ENCODE measurements around the gene GCKR.

Gene GCKR

GRCh38 chr2:27561060-27561459 is 64.4 kb downstream of the GCKR start:
- DNase-seq (ENCODE audit: low spot score), result no peak
- TF ChIP-seq, protein P1, sequence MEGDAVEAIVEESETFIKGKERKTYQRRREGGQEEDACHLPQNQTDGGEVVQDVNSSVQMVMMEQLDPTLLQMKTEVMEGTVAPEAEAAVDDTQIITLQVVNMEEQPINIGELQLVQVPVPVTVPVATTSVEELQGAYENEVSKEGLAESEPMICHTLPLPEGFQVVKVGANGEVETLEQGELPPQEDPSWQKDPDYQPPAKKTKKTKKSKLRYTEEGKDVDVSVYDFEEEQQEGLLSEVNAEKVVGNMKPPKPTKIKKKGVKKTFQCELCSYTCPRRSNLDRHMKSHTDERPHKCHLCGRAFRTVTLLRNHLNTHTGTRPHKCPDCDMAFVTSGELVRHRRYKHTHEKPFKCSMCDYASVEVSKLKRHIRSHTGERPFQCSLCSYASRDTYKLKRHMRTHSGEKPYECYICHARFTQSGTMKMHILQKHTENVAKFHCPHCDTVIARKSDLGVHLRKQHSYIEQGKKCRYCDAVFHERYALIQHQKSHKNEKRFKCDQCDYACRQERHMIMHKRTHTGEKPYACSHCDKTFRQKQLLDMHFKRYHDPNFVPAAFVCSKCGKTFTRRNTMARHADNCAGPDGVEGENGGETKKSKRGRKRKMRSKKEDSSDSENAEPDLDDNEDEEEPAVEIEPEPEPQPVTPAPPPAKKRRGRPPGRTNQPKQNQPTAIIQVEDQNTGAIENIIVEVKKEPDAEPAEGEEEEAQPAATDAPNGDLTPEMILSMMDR (IDR thresholded peaks at IDR 0.05; ENCODE audit: borderline replicate concordance, control extremely low read depth, extremely low read depth, insufficient read depth, missing control alignments), result no peak
- in situ Hi-C loops (cut with MboI; ENCODE audit: low sequenced_read_pairs, unreplicated experiment), result no loop called here

DNA sequence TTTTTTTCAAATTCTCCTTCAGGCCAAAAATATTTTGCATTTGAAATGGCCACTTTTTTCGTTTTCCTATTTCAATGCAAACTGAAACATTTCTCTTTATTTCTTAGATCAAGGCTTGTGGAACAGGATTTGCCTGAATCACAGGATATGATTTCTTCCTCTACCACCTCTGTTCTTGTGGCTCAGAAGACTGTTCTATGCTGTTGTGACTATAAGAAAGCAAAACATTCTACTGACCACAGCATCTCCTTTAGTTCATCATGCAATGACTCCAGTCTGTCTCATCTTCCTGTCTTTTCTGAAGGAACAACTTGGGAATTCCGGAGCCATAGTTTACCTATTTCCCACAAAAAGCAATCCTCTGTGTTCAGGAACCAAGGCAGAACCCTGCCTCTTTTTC is 70.0 kb downstream of the GCKR start:
- in situ Hi-C loops (cut with MboI; ENCODE audit: low sequenced_read_pairs, unreplicated experiment), result no loop called here
- TF ChIP-seq, protein P1 (IDR thresholded peaks at IDR 0.05; ENCODE audit: borderline replicate concordance, control extremely low read depth, extremely low read depth, insufficient read depth, missing control alignments), result no peak
- no peak for DNase-seq (ENCODE audit: low spot score)

DNA sequence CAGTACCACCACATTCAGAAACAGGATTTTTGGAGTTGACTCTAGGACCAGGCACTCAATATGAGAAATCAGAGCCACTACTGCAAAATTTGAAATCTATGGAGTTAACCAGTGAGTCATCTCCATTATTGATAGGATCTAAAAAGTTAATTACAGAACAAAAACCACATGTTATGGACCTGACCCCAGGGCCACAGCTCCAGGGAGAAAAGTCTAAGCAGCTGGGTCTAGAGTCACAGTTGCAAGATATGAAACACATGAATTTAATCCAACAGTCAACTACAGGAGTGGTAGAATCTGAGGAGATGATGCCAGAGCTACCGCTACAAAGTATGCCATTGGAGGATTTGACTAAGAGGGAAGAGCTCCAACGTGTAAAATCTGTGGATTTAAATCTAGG is 72.8 kb downstream of the GCKR start:
- in situ Hi-C loops (cut with MboI; ENCODE audit: low sequenced_read_pairs, unreplicated experiment), result no loop called here
- TF ChIP-seq, protein P1 (IDR thresholded peaks at IDR 0.05; ENCODE audit: borderline replicate concordance, control extremely low read depth, extremely low read depth, insufficient read depth, missing control alignments), result no peak
- DNase-seq (ENCODE audit: low spot score), result no peak

DNA sequence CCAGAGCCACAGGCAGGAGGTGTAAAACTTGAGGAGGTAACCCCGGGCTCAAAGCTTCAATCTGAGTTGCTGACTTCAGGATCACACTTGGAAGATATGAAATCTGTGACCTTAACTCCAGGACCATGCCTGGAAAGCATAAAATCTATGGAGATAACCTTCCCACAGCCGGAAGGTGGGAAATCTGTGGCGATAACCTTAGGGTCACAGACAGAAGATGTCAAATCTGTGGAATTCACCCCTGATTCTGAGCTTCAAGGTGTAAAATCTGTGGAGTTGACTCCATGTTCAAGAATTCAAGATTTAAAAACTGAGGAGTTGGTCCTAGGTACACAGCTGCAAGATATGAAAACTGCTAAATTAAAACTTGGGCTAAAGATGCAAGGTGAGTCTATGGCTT is 74.6 kb downstream of the GCKR start:
- DNase-seq (ENCODE audit: low spot score), result no peak
- in situ Hi-C loops (cut with MboI; ENCODE audit: low sequenced_read_pairs, unreplicated experiment), result no loop called here
- TF ChIP-seq, protein P1 (IDR thresholded peaks at IDR 0.05; ENCODE audit: borderline replicate concordance, control extremely low read depth, extremely low read depth, insufficient read depth, missing control alignments), result no peak

GRCh38 chr2:27571681-27572080 is 75.0 kb downstream of the GCKR start:
- no peak for DNase-seq (ENCODE audit: low spot score)
- TF ChIP-seq, protein P1 (IDR thresholded peaks at IDR 0.05; ENCODE audit: borderline replicate concordance, control extremely low read depth, extremely low read depth, insufficient read depth, missing control alignments), result no peak
- in situ Hi-C loops (cut with MboI; ENCODE audit: low sequenced_read_pairs, unreplicated experiment), result no loop called here

DNA sequence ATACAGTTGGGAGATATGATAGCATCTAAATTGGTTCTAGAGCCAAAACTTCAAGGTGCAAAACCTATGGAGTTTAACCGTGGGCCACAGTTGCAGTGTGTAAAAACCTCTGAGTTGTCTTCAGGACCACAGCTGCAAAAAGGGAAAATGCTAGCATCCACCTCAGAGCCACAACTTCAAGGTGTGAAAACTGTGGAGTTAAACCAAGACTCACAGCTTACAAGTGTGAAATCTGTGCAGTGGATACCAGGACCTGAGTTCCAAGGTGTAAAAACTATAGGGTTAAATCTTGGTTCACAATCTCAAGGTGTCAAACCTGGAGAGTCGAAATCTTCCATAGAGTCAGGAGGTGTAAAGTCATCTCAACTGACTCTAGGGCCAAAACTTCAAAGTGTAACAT is 75.8 kb downstream of the GCKR start:
- in situ Hi-C loops (cut with MboI; ENCODE audit: low sequenced_read_pairs, unreplicated experiment), result no loop called here
- DNase-seq (ENCODE audit: low spot score), result no peak
- TF ChIP-seq, protein P1 (IDR thresholded peaks at IDR 0.05; ENCODE audit: borderline replicate concordance, control extremely low read depth, extremely low read depth, insufficient read depth, missing control alignments), result no peak

GRCh38 chr2:27572998-27573429 is 76.4 kb downstream of the GCKR start:
- in situ Hi-C loops (cut with MboI; ENCODE audit: low sequenced_read_pairs, unreplicated experiment), result no loop called here
- TF ChIP-seq, protein P1 (IDR thresholded peaks at IDR 0.05; ENCODE audit: borderline replicate concordance, control extremely low read depth, extremely low read depth, insufficient read depth, missing control alignments), result no peak
- no peak for DNase-seq (ENCODE audit: low spot score)

Measured in GM13976 (cell line).